GM18519 (cell line): Measurements from ENCODE around the gene GNB1L.
A peak's percentile ranks its signal among the peaks of the same experiment; 100 is the strongest.

Experiments used
- ATAC-seq: cut with Tn5 transposase; IDR thresholded peaks from one replicate; pipeline ENCODE4 v1.9.1; 2021; ENCODE audit warnings: mild to moderate bottlenecking, moderate library complexity; ENCODE audit not compliant: unreplicated experiment, low FRiP score

GNB1L gene

DNA sequence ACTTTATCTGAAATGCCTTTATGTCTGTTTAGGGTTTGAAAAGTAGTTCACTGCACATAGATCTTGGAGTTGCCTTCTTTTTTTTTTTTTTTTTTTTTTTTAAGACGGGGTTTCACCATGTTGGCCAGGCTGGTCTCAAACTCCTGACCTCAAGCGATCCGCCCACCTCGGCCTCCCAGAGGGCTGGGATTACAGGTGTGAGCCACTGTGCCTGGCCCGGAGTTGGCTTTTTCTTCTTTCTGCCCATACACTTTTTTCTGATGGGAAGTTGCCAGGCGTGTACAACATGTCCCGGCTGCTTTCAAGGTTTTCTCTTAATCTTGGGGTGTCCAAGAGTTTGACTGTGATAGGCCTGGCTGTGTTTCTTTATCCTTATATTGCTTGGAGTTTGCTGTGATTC, 12.9 kb upstream of the GNB1L start:
- ATAC-seq, result no peak

DNA sequence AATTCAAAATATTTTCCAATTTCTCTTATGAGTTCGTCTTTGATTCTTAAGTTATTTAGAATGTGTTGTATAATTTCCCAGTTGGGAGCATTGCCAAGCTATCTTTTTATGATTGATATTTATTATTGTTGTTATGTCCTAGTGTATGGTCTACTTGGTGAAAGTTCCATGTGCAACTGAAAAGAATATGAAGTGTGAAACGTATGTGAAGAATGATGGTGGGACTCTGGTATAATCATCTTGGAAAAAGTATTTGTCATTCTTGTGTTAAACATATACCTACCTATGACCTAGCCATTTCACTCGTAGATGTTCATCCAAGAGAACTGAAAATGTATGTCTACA, 12.0 kb upstream of the GNB1L start:
- ATAC-seq, result no peak

GRCh38 chr22:19865141-19865829, 10.6 kb upstream of the GNB1L start:
- no peak for ATAC-seq

- ATAC-seq, result no peak
Observed at GRCh38 chr22:19864538-19865106, 9.9 kb upstream of the GNB1L start.

DNA sequence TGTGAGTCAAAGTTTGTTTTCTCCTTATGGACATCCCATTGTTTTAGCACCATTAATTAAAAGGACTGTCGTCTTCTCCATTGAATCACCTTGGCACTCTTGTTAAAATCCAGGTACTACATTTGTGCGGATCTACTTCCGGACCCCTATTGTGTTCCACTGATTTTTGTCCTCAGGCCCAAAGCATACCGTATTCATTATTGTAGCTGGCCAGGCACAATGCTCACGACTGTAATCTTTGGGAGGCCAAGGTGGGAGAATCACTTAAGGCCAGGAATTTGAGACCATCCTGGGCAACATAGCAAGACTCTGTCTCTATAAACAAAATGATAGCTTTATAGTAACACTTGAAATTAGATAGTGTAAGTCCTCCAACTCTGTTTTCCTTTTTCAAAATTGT, 8.9 kb upstream of the GNB1L start:
- ATAC-seq, result no peak

DNA sequence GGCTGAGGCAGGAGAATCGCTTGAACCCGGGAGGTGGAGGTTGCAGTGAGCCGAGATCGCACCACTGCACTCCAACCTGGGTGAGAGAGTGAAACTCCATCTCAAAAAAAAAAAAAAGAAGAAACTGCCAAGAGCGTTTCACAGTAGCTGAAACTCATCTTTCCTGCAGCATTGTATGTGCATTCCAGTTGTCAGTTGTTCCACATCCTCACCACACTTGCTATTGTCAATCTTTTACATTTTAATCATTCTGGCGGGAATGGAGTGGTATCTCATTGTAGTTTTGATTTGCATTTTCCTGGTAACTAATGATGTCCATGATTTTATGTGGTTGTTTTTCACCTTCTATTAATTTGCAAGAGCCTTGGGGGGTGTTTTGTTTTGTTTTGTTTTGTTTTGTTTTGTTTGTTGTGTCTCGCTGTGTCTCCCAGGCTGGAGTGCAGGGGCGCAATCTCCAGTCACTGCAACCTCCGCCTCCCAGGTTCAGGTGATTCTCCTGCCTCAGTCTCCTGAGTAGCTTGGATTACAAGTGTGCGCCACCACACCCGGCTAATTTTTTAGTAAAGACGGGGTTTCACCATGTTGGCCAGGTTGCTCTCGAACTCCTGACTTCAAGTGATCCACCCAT, 8.1 kb upstream of the GNB1L start:
- ATAC-seq, result no peak

- no peak for ATAC-seq
Observed at GRCh38 chr22:19859861-19860510, 5.3 kb upstream of the GNB1L start.

GRCh38 chr22:19857382-19857781, 2.7 kb upstream of the GNB1L start:
- no peak for ATAC-seq

DNA sequence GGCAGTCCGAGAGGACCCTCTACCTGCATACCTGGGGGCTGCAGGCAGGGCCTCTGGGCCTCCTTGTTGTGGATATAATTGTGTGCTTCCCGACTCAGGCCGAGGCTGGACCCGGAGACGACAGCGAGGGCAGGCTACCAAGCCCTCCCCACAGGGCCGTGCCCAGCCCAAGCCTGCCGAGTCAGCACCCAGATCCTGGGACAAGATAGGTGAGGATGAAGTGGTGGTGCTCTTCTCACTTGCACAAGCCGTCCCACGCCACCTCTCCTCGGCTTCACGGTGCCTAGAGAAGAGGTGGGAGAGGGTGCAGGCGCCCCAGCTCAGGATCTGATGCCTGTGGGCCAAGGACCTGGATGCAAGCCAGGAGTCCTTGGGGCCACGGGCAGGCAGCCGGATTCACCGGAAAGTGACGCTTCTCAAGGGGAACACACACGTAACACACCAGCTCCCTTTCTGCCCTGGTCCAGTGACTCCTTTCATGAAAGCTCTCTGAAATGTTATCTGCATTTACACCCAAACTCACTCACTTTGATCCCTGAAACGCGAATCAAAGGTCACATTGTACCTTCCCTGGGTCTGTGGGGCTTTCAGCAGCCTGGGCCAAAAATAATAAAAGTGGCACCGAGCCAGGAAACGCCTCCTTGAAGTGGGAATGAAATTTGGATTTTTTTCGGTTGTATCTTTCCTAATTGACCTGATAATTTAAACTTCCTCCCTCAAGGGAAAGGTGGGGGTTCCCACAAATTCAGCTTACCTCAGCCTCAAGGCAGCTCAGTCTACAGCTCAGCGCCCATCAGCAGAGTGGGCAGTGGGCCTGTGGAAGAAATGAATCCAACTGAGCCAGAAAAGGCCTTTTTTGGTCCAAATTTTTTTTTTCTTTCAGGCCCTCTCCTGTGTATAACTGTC, 1.1 kb upstream of the GNB1L start:
- ATAC-seq, result peak; percentile 24

- ATAC-seq, result no peak
Observed at GRCh38 chr22:19853879-19854777, 546 bp downstream of the GNB1L start.

- no peak for ATAC-seq
Observed at GRCh38 chr22:19853058-19853878, 1.4 kb downstream of the GNB1L start.

GRCh38 chr22:19852177-19852781, 2.4 kb downstream of the GNB1L start:
- ATAC-seq, result no peak

DNA sequence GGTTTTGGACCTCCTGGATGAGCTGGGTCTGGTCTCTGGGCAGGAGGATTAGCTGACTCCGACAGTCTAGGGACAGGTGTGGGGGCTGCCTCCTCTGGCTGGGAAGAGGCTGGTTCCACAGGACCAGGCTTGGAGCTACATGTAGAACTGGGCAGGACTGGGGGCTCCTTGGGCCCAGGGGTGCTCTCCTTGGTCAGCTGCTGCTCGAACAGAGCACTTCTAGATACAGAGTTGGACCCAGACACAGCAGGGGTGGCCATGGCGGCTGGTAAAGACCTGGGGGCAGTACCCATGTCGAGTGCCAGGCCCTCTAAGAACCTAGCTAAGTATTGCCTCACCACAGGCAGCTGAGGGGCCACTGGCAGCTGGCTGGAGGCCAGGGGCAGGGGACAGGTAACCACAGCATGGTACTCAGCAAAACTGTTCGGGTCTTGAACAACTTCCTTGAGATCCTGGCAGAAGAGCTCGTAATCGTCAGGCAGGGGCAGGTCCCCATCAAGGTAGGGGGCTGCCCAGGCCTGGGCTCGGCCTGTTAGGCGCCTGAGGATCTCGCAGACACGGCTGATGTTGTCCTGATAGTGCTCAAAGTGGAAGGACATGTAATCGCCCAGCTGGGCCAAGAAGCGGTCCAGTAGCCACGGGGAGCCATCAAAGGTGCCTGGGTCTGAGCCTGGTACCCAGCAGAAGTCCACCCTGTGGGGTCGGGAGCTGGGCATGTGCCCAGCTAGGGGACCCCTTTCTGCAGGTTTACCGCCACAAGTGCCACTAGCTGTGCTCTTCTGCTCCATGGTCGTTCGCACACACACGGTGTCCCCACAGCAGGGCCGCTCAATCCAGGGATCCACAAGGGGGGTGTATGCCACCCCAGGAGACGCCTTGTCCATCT, 3.1 kb downstream of the GNB1L start:
- no peak for ATAC-seq

GRCh38 chr22:19850763-19851109, 3.9 kb downstream of the GNB1L start:
- no peak for ATAC-seq

- ATAC-seq, result no peak
Observed at GRCh38 chr22:19849835-19850762, 4.6 kb downstream of the GNB1L start.
